WERI-Rb-1 (cell line): ENCODE data around the gene HES4.

ENCODE experiments used
- DNase-seq: peaks from one replicate; pipeline ENCODE4 v3.0.0-alpha.2; 2020
- H3K27ac ChIP-seq: fragments of 250-450 bp; sonication (Bioruptor Pico); 2 replicates; pipeline ENCODE4 v1.5.1; 2020; ENCODE audit warnings: mild to moderate bottlenecking, moderate library complexity
- H3K27me3 ChIP-seq: fragments of 250-450 bp; sonication (Bioruptor Pico); 2 replicates; pipeline ENCODE4 v1.5.1; 2021; ENCODE audit warnings: mild to moderate bottlenecking, low read depth, moderate library complexity; ENCODE audit not compliant: insufficient read depth, severe bottlenecking
- H3K36me3 ChIP-seq: fragments of 250-450 bp; sonication (Bioruptor Pico); 2 replicates; pipeline ENCODE4 v1.5.1; 2020; ENCODE audit warnings: mild to moderate bottlenecking, moderate library complexity
- H3K4me3 ChIP-seq: 2 replicates; pipeline ENCODE4 v1.5.1; 2011; ENCODE audit warnings: low read depth, mild to moderate bottlenecking, control low read depth, low read length
- H3K9me3 ChIP-seq: fragments of 250-450 bp; sonication (Bioruptor Pico); 2 replicates; pipeline ENCODE4 v1.5.1; 2021; ENCODE audit warnings: mild to moderate bottlenecking, moderate library complexity; ENCODE audit not compliant: severe bottlenecking
- CTCF ChIP-seq: IDR thresholded peaks from 2 replicates; pipeline ENCODE4 v1.5.1; 2011; ENCODE audit warnings: low read depth, mild to moderate bottlenecking, control low read depth, inconsistent platforms, low read length

The HES4 gene

DNA sequence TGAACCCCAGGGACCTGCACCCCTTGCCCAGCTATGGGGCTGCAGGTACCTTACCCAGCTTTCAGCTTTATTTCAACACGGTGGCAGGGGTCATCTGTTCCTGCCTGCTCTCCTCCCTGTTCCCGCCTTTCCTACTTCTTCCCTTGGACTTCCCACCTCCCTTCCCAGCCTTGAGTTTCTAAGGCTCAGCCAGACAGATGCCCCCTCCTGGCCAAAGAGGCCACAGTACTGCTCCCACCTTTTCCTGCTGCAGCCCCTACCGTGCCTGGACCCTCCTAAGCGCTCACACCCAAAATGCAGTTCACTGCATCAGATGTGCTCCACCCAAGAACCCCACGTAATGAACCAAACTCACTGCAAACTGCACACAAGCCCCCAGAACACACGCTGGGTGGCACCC, 48.5 kb downstream of the HES4 start:
- DNase-seq, result peak; percentile 66

GRCh38 chr1:950881-951280, 49.0 kb downstream of the HES4 start:
- peaks cover 95% of the 10 kb centered on the region for H3K36me3 ChIP-seq
- no peak overlapping the region for H3K4me3 ChIP-seq
- H3K27ac ChIP-seq, result no peak overlapping the region
- no peaks in the 10 kb centered on the region for H3K27me3 ChIP-seq
- no peak for DNase-seq
- no peaks in the 10 kb centered on the region for H3K9me3 ChIP-seq
- no peak for TF ChIP-seq CTCF

More for the DNA sequence above, 48.5 kb downstream of the HES4 start:
- Histone ChIP-seq H3K9me3 (no peaks in the 10 kb centered on the region), H3K36me3 (peaks cover 91% of the 10 kb centered on the region), H3K27ac (no peak overlapping the region), H3K4me3 (no peak overlapping the region), H3K27me3 (no peaks in the 10 kb centered on the region)
- TF ChIP-seq CTCF, result peak; percentile 62

- DNase-seq, result no peak
- no peaks in the 10 kb centered on the region for H3K27me3 ChIP-seq
- H3K4me3 ChIP-seq, result no peak overlapping the region
- peaks cover 96% of the 10 kb centered on the region for H3K36me3 ChIP-seq
- H3K27ac ChIP-seq, result no peak overlapping the region
- TF ChIP-seq CTCF, result no peak
- H3K9me3 ChIP-seq, result no peaks in the 10 kb centered on the region
Measured at GRCh38 chr1:950268-950667, 49.6 kb downstream of the HES4 start.
